ENCODE results near the gene C16orf54.
A peak's percentile ranks its signal among the peaks of the same experiment; 100 is the strongest.
"Not testable (repeated sequence)": the region's sequence is repeated elsewhere in the genome, so short reads cannot be mapped to it uniquely, and the experiment has no call there.

C16orf54 gene

DNA sequence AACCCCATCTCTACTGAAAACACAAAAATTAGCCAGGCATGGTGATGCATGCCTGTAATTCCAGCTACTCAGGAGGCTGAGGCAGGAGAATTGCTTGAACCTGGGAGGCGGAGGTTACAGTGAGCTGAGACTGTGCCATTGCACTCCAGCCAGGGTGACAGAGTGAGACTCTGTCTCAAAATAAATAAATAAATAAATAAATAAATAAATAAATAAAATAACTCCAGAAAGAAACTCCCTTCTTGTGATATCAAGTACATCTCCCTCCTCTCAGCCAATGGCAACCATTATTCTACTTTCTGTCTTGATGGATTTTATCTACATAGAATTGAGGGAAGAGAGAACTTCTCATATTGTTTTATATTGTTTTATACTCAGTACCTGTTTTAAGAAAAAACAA, 38.6 kb downstream of the C16orf54 start:
- not testable (repeated sequence) for DNase-seq (ENCODE audit: low spot score)

DNA sequence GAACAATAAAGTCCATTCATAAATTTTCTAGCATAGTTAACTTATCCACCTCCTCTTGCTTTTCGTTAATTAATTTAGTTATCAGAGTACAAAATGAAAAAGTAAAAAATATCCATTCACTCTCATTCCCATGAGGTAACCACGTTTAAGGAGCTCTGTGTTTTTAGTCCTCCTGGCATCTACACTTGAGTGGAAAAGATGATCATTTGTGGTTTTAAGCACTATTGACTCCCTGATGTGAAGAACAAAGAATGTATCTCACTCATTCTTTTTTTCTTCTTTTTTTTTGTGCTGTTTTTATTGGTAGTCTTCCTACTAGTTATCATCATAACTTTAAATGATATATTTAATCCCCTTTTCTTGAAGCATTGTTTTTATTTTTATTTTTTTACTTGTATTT, 40.8 kb downstream of the C16orf54 start:
- no peak for DNase-seq (ENCODE audit: low spot score)

DNA sequence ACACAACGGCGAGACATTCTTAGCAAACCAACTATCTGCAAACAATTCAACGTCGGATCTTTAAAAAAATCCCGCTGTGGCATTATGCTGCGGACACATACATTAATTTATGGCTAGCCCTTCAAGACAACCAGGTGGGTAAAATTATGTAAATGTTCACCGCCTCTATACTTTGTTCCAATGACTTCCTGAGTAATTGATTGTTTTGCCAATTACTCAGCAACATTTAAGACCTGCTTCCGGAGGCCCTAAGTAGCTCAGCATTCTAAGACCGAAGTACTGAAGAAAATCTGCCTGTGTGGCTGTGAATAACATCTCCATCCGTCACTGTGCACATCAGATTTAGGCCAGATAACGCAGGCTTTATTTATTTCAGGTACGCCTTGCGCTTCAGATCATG, 43.5 kb downstream of the C16orf54 start:
- peak; percentile 73 for DNase-seq (ENCODE audit: low spot score)

DNA sequence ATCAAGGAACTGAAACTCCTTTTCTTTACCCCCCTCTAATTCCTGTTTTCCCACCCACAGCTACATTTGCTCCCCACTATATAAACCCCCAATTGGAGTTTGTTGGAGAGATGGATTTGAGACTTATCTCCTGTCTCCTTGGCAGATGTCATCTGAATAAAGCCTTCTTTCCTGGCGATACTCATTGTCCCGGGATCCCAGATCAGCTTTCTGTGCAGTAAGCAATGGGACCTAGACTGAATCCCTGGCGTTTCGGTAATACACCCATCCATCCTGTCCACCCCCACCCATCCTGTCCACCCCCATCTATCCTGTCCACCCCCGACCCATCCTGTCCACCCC, 44.6 kb downstream of the C16orf54 start:
- no peak for DNase-seq (ENCODE audit: low spot score)

DNA sequence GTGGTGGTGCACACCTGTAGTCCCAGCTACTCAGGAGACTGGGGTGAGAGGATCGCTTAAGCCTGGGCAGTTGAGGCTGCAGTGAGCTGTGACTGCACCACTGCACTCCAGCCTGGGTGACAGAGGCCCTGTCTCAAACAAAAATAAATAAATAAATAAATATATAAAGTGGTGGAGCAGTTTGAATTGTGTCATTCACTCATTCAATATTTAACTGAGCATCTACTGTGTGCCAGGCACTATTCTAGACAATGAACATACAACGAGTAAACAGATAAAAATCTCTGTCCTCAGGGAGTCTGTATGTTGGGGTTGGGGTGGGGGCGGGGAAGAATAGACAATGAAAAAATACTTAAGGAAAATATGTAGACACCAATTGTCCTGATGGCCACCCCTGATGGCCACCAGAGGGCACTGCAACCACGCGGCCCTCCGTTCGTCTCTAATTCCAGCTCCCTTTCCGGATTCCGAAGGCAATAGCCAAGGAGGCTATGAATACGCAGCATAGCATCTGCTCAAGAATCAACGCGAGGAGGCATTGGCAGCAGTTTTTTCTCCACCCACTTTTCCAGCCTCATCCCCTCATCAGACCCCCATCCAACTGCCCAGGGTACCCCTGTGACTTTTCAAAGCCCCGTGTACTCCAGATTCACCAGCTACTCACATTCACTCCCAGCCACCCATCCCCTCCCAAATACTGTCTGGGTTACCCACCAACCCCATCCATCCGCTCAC, 45.4 kb downstream of the C16orf54 start:
- DNase-seq (ENCODE audit: low spot score), result peak; percentile 80

DNA sequence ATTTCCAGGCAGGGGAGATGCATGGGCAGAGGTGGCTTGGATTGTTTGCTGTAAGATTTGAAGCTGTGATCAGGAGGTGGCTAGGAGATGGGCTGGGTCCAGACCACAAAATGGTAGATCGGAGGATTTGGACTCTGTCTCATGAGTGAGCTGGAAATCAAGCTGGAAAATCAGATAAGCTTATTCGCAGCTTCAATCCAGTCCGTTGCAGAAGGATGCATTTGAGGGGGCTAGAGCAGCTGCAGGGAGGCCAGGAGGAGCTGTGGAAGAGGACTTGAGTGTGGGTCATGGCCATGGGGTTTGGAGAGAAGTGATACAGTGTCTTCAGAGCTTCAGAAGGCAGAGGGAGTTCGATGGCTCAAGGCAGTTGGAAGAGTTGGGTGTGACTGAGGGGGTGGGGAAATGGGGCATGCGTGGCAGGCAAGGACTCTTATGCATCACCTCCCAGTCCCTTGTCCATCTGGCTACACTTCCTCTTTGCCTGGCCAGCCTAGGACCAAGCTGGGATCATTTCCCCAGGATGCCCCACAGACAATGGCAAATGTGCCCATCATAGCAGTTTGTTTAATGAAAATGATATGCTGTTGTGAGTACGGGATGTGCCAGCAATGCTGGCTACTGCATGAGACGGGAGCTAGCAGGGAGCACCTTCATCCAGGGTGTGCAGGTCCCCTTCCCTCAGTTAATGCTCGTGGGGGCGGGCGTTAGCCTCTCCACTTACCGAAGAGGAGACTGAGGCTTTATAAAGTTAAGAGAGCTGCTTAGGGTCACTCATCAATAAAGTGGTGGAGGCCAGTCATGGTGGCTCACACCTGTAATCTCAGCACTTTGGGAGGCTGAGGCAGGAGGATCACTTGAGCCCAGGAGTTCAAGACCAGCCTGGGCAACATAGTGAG, 46.2 kb downstream of the C16orf54 start:
- DNase-seq (ENCODE audit: low spot score), result no peak

DNA sequence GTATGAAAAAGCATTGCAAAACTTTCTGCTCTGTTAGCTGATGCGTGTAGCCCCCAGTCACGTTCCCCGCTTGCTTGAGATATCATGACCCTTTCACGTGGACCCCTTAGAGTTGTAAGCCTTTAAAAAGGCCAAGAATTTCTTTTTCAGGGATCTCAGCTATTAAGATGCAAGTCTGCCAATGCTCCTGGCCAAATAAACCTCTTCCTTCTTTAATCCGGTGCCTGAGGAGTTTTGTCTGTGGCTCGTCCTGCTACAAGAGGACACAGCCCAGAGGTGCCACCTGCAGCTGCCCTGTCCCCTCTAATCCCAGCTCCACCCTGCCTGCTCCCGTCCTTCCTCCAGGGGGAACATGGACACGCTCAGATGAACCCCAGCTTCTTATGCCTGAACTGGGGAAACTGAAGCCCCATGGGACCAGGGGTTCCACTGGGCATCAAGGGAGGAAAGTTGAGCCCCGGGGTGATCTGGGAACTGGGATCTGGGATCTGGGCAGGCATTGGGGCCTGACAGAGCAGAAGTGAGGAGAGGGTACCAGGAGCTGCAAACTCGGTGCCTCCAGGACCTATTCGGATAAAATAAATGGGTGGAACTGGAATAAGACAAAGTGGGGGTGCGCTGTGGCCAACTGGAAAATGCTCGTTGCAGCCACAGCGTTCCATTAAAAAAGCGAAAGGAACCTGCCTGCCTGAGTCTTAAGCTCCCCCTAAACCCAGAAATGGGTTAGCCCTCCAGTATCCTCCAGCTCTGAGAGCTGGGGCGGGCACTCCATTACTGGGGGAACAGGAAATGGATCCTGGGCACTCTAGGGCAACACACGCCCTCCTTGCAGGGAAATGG, 47.1 kb downstream of the C16orf54 start:
- DNase-seq (ENCODE audit: low spot score), result no peak

DNA sequence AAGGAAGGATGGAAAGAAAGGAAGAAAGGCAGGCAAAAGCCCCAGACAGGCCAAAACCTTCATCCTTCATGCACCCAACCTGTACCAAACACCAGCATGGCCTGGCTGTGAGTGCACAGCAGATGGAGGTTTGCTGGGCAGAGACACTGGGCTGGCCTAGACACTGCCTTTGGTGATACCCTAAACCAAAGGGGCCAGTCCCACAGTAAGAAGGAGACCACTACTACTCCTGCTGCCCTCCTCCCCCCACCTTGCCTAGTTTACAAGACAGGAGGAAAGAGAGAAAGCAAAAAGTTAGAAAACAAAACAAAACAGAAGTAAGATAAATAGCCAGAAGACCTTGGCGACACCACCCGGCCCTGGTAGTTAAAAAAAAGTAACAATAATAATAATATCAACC, 47.7 kb downstream of the C16orf54 start:
- no peak for DNase-seq (ENCODE audit: low spot score)

DNA sequence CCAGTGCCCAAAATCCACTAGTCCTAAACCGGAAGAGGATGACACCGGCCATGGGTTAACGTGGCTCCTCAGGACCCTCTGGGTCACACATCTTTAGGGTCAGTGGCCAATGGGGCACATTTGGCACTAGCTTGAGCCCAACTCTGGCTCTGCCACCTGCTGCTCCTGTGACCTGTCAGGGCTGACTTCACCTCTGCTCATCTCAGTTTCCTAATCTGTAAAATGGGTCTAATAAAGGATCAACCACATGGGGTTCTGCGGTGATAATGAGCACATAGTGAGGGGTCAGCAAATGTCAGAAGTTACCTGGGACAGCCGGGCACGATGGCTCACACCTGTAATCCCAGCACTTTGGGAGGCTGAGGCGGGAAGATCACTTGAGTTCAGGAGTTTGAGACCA, 48.4 kb downstream of the C16orf54 start:
- DNase-seq (ENCODE audit: low spot score), result no peak

DNA sequence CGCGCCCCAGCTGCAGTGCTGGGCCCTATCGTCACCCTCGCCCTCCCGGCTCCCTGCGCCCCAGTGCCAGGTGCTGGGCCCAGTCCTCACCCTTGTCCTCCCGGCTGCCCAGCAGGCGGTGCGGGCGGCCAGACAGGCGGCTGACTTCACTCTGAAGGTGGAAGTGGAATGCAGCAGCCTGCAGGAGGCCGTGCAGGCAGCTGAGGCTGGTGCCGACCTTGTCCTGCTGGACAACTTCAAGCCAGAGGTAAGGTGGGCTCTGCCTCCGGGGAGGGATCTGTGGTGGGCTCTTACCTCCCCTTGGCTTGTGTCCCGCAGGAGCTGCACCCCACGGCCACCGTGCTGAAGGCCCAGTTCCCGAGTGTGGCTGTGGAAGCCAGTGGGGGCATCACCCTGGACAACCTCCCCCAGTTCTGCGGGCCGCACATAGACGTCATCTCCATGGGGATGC, 48.9 kb downstream of the C16orf54 start:
- no peak for DNase-seq (ENCODE audit: low spot score)

DNA sequence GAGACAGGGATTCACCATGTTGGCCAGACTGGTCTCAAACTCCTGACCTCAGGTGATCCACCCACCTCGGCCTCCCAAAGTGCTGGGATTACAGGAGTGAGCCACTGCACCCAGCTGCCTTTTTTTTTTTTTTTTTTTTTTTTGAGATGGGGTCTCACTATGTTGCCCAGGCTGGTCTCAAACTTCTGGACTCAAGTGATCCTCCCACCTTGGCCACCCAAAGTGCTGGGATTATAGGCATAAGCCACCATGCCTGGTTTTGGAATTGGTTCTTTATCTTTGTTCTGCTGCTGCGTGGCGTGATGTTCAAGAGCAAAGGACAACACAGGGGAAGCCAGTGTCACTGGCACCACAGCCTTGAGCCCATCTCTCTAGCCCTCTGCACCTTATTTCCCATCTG, 50.1 kb downstream of the C16orf54 start:
- DNase-seq (ENCODE audit: low spot score), result not testable (repeated sequence)

DNA sequence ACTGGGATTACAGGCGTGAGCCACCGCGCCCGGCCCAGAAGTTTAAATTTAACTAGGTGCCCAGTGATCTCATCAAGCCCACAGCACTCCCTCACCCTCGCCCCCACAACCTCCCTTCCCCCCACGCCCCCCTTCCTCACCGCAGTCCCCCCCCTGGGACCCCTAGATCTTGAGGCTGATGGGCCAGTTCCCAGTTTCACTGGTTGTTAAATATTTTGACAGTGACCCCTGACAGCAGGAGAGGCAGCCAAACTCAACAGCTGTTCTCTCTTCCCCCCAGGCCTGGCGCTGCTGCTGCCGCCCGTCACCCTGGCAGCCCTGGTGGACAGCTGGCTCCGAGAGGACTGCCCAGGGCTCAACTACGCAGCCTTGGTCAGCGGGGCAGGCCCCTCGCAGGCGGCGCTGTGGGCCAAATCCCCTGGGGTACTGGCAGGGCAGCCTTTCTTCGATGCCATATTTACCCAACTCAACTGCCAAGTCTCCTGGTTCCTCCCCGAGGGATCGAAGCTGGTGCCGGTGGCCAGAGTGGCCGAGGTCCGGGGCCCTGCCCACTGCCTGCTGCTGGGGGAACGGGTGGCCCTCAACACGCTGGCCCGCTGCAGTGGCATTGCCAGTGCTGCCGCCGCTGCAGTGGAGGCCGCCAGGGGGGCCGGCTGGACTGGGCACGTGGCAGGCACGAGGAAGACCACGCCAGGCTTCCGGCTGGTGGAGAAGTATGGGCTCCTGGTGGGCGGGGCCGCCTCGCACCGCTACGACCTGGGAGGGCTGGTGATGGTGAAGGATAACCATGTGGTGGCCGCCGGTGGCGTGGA, 51.2 kb downstream of the C16orf54 start:
- no peak for DNase-seq (ENCODE audit: low spot score)

DNA sequence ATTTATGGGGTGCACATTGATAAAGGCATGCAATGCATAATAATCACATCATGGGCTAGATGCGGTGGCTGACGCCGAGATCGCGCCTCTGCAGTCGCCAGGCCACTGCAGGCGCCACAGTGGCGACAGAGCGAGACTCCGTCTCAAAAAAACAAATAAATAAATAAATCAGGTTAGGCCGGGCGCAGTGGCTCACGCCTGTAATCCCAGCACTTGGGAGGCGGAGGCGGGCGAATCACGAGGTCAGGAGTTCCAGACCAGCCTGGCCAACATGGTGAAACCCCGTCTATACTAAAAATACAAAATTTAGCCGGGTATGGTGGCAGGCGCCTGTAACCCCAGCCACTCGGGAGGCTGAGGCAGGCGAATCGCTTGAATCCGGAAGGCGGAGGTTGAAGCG, 53.2 kb downstream of the C16orf54 start:
- not testable (repeated sequence) for DNase-seq (ENCODE audit: low spot score)

Measured in CD4-positive, alpha-beta T cell treated with Interleukin-2 at 100 ng/mL for 4 hours (primary cell).